GM19025 (cell line): ENCODE data around the gene TENM4.

Experiments
- ATAC-seq: cut with Tn5 transposase; IDR thresholded peaks from one replicate; pipeline ENCODE4 v1.9.1; 2021; ENCODE audit warnings: mild to moderate bottlenecking, low read depth, moderate library complexity; ENCODE audit not compliant: unreplicated experiment

TENM4 gene

DNA sequence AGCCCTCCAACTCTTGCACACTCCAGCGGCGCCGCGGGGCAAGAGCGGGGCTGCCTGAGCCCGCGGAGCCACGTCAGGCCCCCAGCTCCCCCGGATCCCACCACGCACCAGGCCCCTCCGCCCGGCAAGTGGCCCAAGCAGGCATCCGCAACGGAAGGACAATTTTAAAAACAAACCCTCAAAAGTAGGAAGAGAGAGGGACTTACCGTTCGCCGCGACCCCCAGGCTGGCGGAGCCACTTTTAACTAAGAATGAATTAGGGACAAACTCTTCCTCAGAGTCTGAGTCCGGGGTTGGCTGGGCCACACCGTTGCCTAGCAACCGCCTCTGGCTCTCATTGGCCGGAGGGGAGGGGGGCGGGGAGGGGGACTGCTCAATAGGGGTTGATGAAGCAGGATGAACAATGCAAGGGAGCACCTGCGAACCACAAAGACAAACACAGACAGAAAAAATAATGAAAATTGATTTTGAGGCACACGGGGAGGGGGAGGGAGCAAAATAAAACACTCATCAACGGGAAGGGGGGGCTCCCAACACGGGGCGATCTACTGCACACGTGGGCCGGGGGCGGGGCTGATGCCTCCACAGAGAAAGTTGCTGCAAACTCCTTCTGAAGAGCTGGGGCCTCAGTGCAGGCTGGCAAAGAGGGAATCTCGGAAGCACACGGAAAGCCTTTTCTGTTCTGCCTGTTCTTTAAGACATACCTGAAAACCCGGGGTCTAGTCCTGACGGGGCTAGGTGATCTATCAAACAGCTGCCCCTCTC, 478.7 kb downstream of the TENM4 start:
- ATAC-seq = no peak

- no peak for ATAC-seq
Observed at GRCh38 chr11:78961247-78961646, 479.6 kb downstream of the TENM4 start.

DNA sequence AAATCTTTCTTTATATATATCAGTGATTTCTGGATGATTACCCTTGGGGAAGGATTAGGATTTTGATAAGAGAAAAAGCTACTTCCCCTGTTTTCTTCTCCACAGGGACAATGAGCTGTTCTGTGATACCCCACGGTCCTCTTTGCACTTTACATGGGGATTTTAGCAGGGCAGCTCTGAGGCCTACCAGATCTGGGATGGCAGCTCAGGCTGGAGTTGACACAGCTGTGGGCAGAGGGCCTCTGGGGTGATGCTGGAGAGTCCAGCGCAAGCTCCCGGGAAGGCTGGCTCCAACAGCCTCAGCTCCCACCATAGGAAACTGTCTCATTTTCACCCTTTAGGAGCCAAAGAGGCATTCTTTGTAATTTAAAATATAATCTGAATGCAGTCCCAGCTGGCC, 482.4 kb downstream of the TENM4 start:
- ATAC-seq = no peak

- no peak for ATAC-seq
Observed at GRCh38 chr11:78957476-78958245, 483.2 kb downstream of the TENM4 start.

GRCh38 chr11:78954696-78955095, 486.1 kb downstream of the TENM4 start:
- ATAC-seq = no peak

- no peak for ATAC-seq
Observed at GRCh38 chr11:78954261-78954660, 486.6 kb downstream of the TENM4 start.

DNA sequence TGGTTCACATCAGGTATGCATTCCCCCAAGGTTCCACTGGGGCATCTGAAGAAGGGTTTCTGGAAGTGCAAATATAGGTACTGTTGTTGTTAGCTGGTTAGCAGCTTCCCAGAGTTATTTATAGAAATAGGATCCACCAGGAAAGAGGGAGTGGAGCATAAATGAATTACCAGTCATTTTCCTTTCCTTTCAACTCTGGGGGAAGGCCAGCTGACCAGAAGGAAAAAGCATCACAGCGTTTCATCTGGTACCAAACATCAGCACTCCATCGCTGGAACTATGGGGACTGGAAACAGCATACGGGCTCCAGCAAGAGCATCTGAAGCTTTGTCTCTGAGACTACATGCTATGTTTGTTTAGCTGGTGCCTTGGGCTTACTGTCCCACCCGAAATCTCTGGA, 487.9 kb downstream of the TENM4 start:
- ATAC-seq = no peak

DNA sequence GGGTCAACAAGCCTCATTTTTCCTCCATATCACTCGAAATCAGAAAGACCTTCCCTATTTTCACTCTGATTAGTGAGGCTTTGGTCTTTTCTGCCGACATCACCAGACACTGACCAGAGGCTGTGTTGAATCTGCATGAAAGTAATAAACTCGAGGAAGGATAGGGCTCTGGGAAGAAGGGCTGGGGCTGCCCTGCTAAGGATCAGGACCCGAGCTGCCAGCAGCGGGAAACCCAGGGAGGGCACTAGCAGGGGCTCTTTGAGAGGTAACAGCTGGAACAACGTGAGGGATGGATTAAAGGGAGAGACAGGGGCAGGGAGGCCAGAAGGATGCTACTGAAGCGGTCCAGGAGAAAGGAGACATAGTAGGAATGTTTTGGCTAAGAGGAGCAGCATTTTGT, 488.7 kb downstream of the TENM4 start:
- no peak for ATAC-seq

- ATAC-seq = no peak
Observed at GRCh38 chr11:78949976-78950690, 490.7 kb downstream of the TENM4 start.

GRCh38 chr11:78946945-78947902, 493.6 kb downstream of the TENM4 start:
- no peak for ATAC-seq

DNA sequence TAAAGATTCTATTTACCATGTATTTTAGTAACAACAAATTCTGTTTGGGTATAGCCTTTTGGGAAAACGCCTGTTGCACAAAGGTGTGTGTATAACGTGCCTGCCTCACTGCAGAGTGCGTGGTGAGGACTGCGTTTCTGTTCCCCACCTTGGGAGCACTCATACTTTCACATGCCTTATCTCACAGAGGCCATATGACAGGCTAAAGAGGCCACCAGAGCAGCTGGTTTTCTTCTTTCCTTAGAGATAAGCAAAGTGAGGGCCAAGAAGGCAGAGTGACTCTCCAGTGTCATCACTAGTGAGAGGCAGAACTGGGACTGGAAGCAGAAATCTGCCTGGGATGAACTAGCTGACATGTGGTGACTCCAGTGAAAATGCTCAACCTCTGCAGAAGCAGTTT, 497.0 kb downstream of the TENM4 start:
- no peak for ATAC-seq

- no peak for ATAC-seq
Observed at GRCh38 chr11:78943154-78943553, 497.7 kb downstream of the TENM4 start.

DNA sequence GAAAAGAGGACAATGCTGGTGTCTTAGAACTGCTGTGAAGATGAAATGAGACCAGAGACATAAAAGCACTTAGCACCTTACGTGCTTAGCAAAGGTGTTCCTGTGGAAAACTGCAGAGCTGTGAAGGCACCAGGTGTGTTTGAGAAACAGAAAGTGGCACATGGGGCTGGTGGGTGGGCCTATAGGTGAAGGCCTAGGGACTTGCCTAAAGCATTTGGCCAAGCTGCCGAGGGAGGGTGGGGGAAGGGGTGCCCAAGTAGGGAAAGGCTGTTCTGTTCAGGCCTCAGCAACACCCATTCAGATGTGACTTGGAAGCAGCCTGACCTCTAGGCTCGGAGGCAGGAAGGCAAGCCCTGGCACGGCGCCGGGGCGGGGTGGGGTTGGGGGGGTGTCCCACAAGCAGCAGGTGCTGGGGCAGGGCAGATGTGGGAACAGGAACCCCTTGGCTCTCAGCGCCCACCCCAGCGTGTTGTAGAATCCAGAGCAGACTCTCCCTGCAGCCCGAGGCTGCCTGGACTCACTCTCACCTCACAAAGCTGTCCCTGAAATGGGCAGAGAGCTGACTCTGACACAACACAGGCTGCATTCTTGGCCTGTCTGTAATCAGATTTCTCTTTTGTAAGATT, 499.5 kb downstream of the TENM4 start:
- no peak for ATAC-seq

DNA sequence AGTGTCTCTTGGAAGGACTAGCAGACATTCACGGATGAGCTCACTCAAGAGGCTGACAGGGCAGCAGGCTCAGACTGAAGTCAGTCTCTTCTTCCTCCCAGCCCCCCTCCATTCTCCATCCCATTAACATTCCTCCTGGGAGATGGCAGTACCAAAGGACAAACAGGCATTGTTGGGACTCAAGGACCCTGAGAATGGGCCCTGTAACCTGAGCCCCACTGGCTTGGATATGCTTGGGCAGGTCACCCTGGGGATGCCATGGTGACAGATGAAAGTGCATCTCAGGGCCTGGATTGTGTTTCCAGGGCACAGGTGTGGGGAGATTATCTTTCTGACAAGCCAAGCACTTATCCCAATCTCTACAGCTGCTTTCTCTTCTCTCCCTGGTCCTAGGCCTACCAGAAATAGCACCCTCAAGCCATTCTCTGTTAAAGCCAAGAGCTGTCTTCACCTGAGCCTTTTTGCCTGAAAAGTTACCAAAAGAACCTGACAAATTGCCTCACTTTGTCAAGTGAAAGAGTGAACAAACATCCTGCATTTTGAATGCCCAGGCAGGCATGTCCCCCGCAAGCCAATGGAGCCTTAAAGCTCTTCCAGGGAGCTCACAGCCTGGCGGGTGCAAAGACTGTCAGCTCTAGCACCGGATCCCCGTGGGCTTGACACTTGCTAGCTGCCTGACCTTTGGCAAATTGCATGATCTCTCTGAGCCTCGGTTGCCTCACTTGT, 500.2 kb downstream of the TENM4 start:
- ATAC-seq = no peak

DNA sequence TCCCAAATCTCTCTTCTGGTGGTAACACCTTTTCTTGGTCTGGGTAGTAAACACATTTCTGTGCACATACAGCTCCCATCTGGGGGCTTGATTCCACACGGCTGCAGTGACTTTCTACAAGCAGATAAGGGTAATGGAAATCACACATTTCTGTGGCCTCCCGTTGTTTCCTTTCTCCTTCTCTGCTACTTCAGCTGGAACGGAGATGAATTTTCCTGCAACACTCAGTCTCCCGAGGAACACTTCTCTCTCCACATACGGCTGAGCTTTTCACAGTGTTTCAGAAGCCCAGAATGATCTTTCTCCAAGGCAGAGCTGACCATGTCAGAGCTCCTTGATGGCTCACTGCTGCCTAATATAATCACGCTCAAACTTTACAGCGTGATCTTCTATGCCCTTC, 501.9 kb downstream of the TENM4 start:
- ATAC-seq = no peak

DNA sequence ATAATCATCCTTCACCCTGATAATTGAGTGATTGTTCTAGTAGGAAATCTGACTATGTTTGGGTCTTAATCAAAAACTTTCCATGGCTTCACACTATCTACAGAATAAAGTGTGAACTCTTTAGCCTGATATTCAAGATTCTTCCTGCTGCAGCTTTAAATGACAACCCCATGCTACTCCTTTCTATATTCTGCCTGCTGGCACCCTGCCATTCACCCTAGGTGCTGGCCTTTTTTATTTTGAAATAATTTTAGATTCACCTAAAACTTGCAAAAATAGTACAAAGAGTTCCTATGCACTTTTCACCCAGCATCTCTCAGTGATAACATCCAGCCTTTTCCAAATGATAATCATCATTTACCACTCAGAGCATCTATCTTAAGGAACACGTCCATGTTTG, 502.8 kb downstream of the TENM4 start:
- ATAC-seq = no peak

DNA sequence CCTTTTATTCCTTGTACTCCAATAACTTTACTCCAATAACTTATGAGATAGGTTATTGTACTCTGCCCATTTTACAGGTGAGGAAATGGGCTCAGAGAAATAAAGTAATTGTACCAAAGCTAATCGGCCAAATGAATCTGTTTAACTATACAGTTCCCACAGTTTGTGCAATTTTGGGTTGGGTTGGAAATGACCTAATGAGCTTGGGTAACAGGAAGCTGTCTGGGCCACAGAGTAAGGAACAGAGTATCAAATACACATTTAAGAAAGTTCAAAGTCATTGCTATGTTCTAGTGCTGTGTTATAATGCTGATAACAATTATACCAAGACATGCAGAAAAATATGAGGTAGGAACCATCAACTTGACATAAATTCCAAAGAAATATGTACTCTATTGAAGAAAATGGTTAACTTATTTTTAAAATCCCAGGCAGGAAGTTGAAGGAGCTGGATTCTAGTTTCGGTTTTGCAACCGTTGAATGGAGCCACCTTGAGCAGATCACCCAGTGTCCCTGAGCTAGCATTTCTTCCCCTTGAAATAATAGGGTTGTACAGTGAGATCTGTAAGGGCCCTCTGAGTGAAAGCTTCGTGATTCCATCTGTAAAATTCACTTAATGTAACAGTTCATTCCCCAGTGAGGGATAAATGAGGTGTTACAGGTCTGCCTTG, 505.3 kb downstream of the TENM4 start:
- no peak for ATAC-seq

GRCh38 chr11:78933350-78933749, 507.5 kb downstream of the TENM4 start:
- no peak for ATAC-seq

- ATAC-seq = no peak
Observed at GRCh38 chr11:78932757-78933156, 508.1 kb downstream of the TENM4 start.
